Endothelial cell of umbilical vein (primary cell): Measurements from ENCODE around the gene LTBP1. TPM values are rescaled to one million over a fixed set of nuclear protein-coding genes. Genes with fewer than 3 reads are reported as not detected.

Source experiments
- BruUV-seq: library from RNA; stranded (reverse); fragments of 400-500 nt; replicated peaks from 2 replicates; lab custom pipeline; 2021; lab: Mats Ljungman, UMichigan
- CTCF ChIA-PET: fragments of 300-600, 350-600 bp; sonication (Branson Sonifier 250); formaldehyde crosslinking; loops from one replicate; lab custom pipeline; 2021; ENCODE audit warnings: antibody characterized with exemption, inconsistent platforms; lab: Charles Lee
- POLR2A ChIA-PET: fragments of 300-600, 350-600 bp; sonication (Branson Sonifier 250); formaldehyde crosslinking; loops from one replicate; lab custom pipeline; 2021; ENCODE audit warnings: antibody characterized with exemption, inconsistent platforms; lab: Charles Lee
- DNase-seq: peaks from one replicate; pipeline ENCODE4 v3.0.0-alpha.2; 2011; ENCODE audit warnings: low read depth, low spot score
- FAIRE-seq: peaks from 2 replicates; lab custom pipeline; 2011; peaks lifted over from hg19 to GRCh38; lab: Jason Lieb, UNC
- H2AFZ ChIP-seq: 2 replicates; pipeline ENCODE4 v1.6.0; 2012; ENCODE audit warnings: low read depth, low read length, control low read depth, inconsistent platforms
- H3K27ac ChIP-seq: 2 replicates; pipeline ENCODE4 v1.5.1; 2011; ENCODE audit warnings: low read depth, mild to moderate bottlenecking, control low read depth, low read length, moderate library complexity; ENCODE audit not compliant: insufficient read depth
- H3K27me3 ChIP-seq, 2 experiments: 2 replicates each; pipeline versions ENCODE4 v1.6.0 to v1.6.1; 2011; ENCODE audit warnings: low read length in 2 of 2, mixed read lengths in 1 of 2; ENCODE audit not compliant: control insufficient read depth in 2 of 2, insufficient read depth in 2 of 2
- H3K36me3 ChIP-seq, 2 experiments: 2 replicates in 1 of 2; 3 replicates in 1 of 2; pipeline ENCODE4 v1.5.1; 2011; ENCODE audit warnings: low read length in 2 of 2, mild to moderate bottlenecking in 1 of 2, moderate library complexity in 1 of 2; ENCODE audit not compliant: control insufficient read depth in 2 of 2, insufficient read depth in 2 of 2; ENCODE audit errors: extremely low read depth in 1 of 2
- H3K4me1 ChIP-seq: 3 replicates; pipeline ENCODE4 v1.5.1; 2011; ENCODE audit warnings: mild to moderate bottlenecking, low read length; ENCODE audit not compliant: control insufficient read depth, insufficient read depth; ENCODE audit errors: extremely low read depth
- H3K4me2 ChIP-seq: 2 replicates; pipeline ENCODE4 v1.6.1; 2011; ENCODE audit warnings: low read length, control low read depth, mixed read lengths; ENCODE audit not compliant: insufficient read depth
- H3K4me3 ChIP-seq, 3 experiments: fragments of 200-600 bp in 1 of 3; sonication (generic), shearing (Covaris generic) in 1 of 3; replicated peaks in 1 of 3; 2 replicates each; pipeline ENCODE4 v1.5.1; 2011 to 2016; ENCODE audit warnings: control low read depth in 3 of 3, low read length in 3 of 3, mild to moderate bottlenecking in 2 of 3, inconsistent platforms in 1 of 3, low read depth in 1 of 3, moderate library complexity in 1 of 3; ENCODE audit not compliant: insufficient read depth in 1 of 3
- H3K79me2 ChIP-seq: 2 replicates; pipeline ENCODE4 v1.6.0; 2012; ENCODE audit warnings: low read length, inconsistent platforms; ENCODE audit not compliant: control insufficient read depth, insufficient read depth
- H3K9ac ChIP-seq: replicated peaks from 2 replicates; pipeline ENCODE3; 2011; ENCODE audit warnings: low read length, control low read depth; ENCODE audit not compliant: insufficient read depth; ENCODE audit errors: extremely low read depth
- H3K9me1 ChIP-seq: replicated peaks from 3 replicates; pipeline ENCODE4 v1.6.0; 2011; ENCODE audit warnings: mild to moderate bottlenecking, low read length; ENCODE audit not compliant: control insufficient read depth, insufficient read depth; ENCODE audit errors: extremely low read depth
- H3K9me3 ChIP-seq: replicated peaks from 2 replicates; pipeline ENCODE4 v1.5.1; 2012; ENCODE audit warnings: low read length, inconsistent platforms; ENCODE audit not compliant: control insufficient read depth, insufficient read depth
- H4K20me1 ChIP-seq: replicated peaks from 2 replicates; pipeline ENCODE3; 2011; ENCODE audit warnings: mild to moderate bottlenecking, low read length; ENCODE audit not compliant: control insufficient read depth, insufficient read depth; ENCODE audit errors: extremely low read depth
- CTCF ChIP-seq, 2 donors: IDR thresholded peaks; 1 replicate in 1 of 2; 2 replicates in 1 of 2; pipeline ENCODE4 v1.5.1; 2011; ENCODE audit warnings: low read length in 2 of 2, mild to moderate bottlenecking in 2 of 2, moderate library complexity in 2 of 2, control low read depth in 1 of 2, inconsistent platforms in 1 of 2, low read depth in 1 of 2; ENCODE audit not compliant: insufficient read depth in 1 of 2; ENCODE audit errors: extremely low read depth in 1 of 2
- EZH2 ChIP-seq: IDR thresholded peaks from 2 replicates; pipeline ENCODE4 v1.6.1; 2012; ENCODE audit warnings: borderline replicate concordance, low read depth, mild to moderate bottlenecking, moderate library complexity, low read length, inconsistent platforms; ENCODE audit not compliant: severe bottlenecking
- FOS ChIP-seq: IDR thresholded peaks from 2 replicates; pipeline ENCODE4 v1.6.1; 2011; ENCODE audit warnings: mild to moderate bottlenecking, low read length, moderate library complexity, borderline replicate concordance; ENCODE audit not compliant: insufficient read depth
- GATA2 ChIP-seq: IDR thresholded peaks from 2 replicates; pipeline ENCODE4 v1.7.0; 2011; ENCODE audit warnings: low read depth, mild to moderate bottlenecking, moderate library complexity, mixed read lengths, low read length; ENCODE audit not compliant: insufficient read length, insufficient read depth
- JUN ChIP-seq: IDR thresholded peaks from 2 replicates; pipeline ENCODE4 v1.6.1; 2011; ENCODE audit warnings: borderline replicate concordance, low read depth; ENCODE audit not compliant: insufficient read length, insufficient read depth
- MAX ChIP-seq: IDR thresholded peaks from 2 replicates; pipeline ENCODE4 v1.6.1; 2011; ENCODE audit not compliant: insufficient read depth, insufficient read length
- MYC ChIP-seq: IDR thresholded peaks from one replicate; pipeline ENCODE4 v1.6.1; 2011; ENCODE audit warnings: mild to moderate bottlenecking, low read depth, low read length
- POLR2A ChIP-seq: IDR thresholded peaks from 2 replicates; pipeline ENCODE4 v1.6.1; 2012; ENCODE audit warnings: low read depth, mild to moderate bottlenecking, control low read depth, low read length
- POLR2AphosphoS5 ChIP-seq: IDR thresholded peaks from 2 replicates; pipeline ENCODE4 v1.6.1; 2012; ENCODE audit warnings: low read depth, mild to moderate bottlenecking, control low read depth, low read length, moderate library complexity; ENCODE audit not compliant: insufficient read depth
- dilution Hi-C: fragments of 300-500 bp; cut with MboI; formaldehyde crosslinking; loops from one replicate; pipeline ENCODE4 v1.15.0; 2019; ENCODE audit warnings: low sequenced_read_pairs; ENCODE audit not compliant: extremely low pct_ligation_motif_present
- intact Hi-C: fragments of 100-400 bp; cut with micrococcal nuclease; formaldehyde crosslinking; loops from one replicate; pipeline ENCODE4 v1.10.0; 2022
- polyA plus RNA-seq, 4 experiments: library from polyadenylated mRNA; depleted of rRNA in 3 of 4; stranded (reverse) in 3 of 4; unstranded in 1 of 4; fragments of >200 nt; gene quantifications; 2 replicates each; pipeline versions ENCODE4 v1.2.1 to v1.2.3, GENCODE V29; 2011 to 2012; ENCODE audit warnings: missing spikeins in 1 of 4
- total RNA-seq: library from RNA; stranded (reverse); gene quantifications from 2 replicates; pipeline ENCODE4 v1.2.3, GENCODE V29; 2021

The LTBP1 gene
- total and polyA plus RNA-seq, 2 donors (not counting 3 experiments of a cell fraction or from before 2014, with no cell fraction given) = 57.4 to 68.2 TPM

DNA sequence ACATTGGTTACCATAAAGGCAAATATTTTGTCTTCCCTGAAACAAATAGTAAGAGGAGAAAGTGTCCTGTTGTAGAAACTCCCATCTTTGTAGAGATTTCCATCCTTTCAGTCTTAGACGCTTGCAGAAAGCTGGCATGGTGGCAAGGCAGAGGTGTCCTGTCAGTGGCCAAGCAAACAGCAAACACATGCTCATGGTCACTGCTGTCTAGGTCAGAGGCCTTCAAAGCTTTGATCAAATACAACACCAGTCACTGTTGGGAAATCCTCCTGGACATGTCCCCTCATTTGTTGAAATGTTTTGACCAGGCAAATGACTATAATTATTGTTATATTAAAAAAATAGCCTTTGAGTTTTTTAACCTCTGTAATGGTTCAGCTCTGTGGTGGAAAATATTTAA, 55.1 kb downstream of the LTBP1 start:
- Histone ChIP-seq H3K79me2 (no peaks in the 10 kb centered on the region), H3K27ac (no peak overlapping the region), H3K9me1 (no peaks in the 10 kb centered on the region), H3K9me3 (no peaks in the 10 kb centered on the region), H3K4me3 (no peak overlapping the region), H3K4me1 (no peaks in the 10 kb centered on the region), H2AFZ (no peak overlapping the region), H3K4me2 (no peak overlapping the region), H3K36me3 (no peaks in the 10 kb centered on the region), H3K9ac (no peak overlapping the region), H3K27me3 (no peaks in the 10 kb centered on the region), H4K20me1 (no peaks in the 10 kb centered on the region)
- no peak for DNase-seq
- BruUV-seq = no TSS peak
- TF ChIP-seq CTCF (IDR thresholded peaks at IDR 0.05; ENCODE audit: extremely low read depth in 1 of 2, insufficient read depth in 1 of 2, low read depth in 1 of 2, low read length in 2 of 2) = no peak
- ChIA-PET POLR2A (no interaction called here), CTCF (no interaction called here)
- intact Hi-C loops (no loop called here), dilution Hi-C loops (no loop called here)
- no peak for FAIRE-seq

DNA sequence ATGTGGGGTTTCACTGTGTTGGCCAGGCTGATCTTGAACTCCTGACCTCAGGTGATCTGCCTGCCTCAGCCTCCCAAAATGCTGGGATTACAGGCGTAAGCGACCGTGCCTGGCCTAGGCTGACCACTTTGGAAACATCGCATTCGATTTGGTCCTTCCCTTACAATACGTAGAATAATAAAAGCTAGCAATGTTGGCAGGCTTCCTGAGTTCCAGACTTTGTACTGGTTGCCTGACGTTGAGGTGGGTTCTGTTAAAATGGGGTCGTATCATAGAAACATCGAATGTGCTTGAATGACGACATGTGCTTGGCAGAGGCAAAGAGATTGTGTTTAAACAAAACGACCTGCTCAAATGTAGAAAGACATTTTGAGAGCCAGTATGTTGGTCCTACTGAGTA, 56.1 kb downstream of the LTBP1 start:
- CTCF ChIA-PET = no interaction called here
- FAIRE-seq (no peak), DNase-seq (no peak)

More for the DNA sequence above, 56.1 kb downstream of the LTBP1 start:
- H2AFZ ChIP-seq = no peak overlapping the region
- no peak overlapping the region for H3K4me3 ChIP-seq
- intact Hi-C loops = no loop called here
- H3K4me2 ChIP-seq = no peak overlapping the region
- H3K9me1 ChIP-seq = no peaks in the 10 kb centered on the region
- no peaks in the 10 kb centered on the region for H3K27me3 ChIP-seq
- H3K27ac ChIP-seq = no peak overlapping the region
- no peaks in the 10 kb centered on the region for H4K20me1 ChIP-seq
- no peaks in the 10 kb centered on the region for H3K9me3 ChIP-seq
- TF ChIP-seq FOS = no peak
- no peak for TF ChIP-seq MAX
- TF ChIP-seq CTCF (IDR thresholded peaks at IDR 0.05; ENCODE audit: extremely low read depth in 1 of 2, insufficient read depth in 1 of 2, low read depth in 1 of 2, low read length in 2 of 2) = no peak
- TF ChIP-seq EZH2 = no peak
- no peak for TF ChIP-seq GATA2
- no peak for TF ChIP-seq POLR2AphosphoS5
- TF ChIP-seq MYC = no peak
- TF ChIP-seq JUN = no peak
- no peak for TF ChIP-seq POLR2A
- dilution Hi-C loops = no loop called here
- H3K4me1 ChIP-seq = no peaks in the 10 kb centered on the region
- no peak overlapping the region for H3K9ac ChIP-seq
- H3K79me2 ChIP-seq = no peaks in the 10 kb centered on the region
- BruUV-seq = no TSS peak
- POLR2A ChIA-PET = no interaction called here
- no peaks in the 10 kb centered on the region for H3K36me3 ChIP-seq
